ENCODE results near the gene NDST1.

- TF ChIP-seq EZH2 (IDR thresholded peaks at IDR 0.05; ENCODE audit: insufficient read depth, poor library complexity, severe bottlenecking): no peak
- TF ChIP-seq EZH2phosphoT487 (IDR thresholded peaks at IDR 0.05; ENCODE audit: insufficient read depth, low read depth): no peak
Observed at GRCh38 chr5:150540615-150541396, 32.9 kb downstream of the NDST1 start.

Measured in GM23248 (cell line).